H54 (cell line): Measurements from ENCODE around the gene SLC11A1.

Experiments used
- DNase-seq: peaks from one replicate; pipeline ENCODE4 v3.0.0; 2011; ENCODE audit warnings: low spot score, mixed read lengths; ENCODE audit not compliant: insufficient read length
- FAIRE-seq: peaks from 3 replicates; lab custom pipeline; 2011; peaks lifted over from hg19 to GRCh38; lab: Jason Lieb, UNC
- POLR2A ChIP-seq: IDR thresholded peaks from 2 replicates; pipeline ENCODE4 v1.6.1; 2011; ENCODE audit warnings: low read depth, mild to moderate bottlenecking, low read length

Gene SLC11A1

GRCh38 chr2:218395090-218395444 lies 13.0 kb downstream of the SLC11A1 start:
- DNase-seq (no peak), FAIRE-seq (no peak)
- no peak for TF ChIP-seq POLR2A

DNA sequence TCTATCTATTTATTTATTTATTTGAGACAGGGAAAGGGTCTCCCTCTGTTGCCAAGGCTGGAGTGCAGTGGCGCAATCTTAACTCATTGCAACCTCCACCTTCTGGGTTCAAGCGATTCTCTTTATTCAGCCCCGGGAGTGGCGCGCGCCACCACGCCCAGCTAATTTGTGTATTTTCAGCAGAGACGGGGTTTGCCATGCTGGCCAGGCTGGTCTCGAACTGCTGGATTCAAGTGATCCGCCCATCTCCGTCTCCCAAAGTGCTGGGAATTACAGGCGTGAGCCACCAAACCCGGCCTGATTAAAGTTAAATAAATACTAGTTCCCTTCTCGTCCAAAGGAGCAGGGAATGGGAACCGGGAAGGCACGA lies 13.4 kb downstream of the SLC11A1 start:
- FAIRE-seq = no peak
- no peak for TF ChIP-seq POLR2A
- DNase-seq = no peak

DNA sequence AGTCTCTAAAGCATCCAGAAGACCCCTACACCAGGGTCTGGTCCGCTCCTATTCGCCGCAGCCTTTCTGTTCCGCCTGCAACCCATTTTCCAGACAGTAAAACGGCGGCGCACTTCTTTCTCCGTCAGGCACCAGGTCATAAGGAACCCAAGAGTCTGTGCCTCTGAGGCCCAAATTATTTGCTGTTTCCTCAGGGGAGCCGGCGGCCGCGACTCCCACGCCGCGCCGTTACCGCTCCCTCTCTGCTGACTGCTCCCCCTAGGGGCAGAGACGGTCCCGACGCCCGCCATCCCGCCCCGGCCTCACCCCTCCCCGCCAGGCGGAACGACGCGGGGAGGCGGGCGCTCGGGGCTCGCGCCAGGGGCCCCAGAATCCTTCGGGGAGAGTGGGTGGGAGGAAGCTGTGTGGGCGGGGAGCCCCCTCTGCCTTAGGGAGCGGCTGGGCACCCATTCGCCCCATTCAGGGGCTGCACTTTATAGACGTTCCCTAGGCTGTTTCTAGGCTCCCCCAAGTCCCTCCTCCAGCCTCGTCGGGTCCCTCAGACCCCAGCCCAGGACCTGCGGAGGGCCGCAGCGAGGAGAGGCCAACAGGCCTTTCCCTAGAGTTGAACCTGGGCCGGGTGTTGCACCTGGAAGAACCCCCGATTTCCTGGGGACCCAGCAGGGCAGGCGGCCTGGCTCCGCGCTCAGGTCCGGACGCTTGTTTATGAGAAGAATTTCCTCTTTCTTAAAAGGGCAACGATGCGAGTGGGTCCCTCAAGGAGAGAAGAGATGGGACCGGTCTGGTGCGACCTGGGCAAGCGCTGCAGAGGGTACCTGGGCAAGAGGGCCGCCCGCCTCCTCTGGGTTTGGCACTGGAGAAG lies 14.0 kb downstream of the SLC11A1 start:
- DNase-seq = peak; percentile 89
- TF ChIP-seq POLR2A = no peak
- peak; percentile 62 for FAIRE-seq

DNA sequence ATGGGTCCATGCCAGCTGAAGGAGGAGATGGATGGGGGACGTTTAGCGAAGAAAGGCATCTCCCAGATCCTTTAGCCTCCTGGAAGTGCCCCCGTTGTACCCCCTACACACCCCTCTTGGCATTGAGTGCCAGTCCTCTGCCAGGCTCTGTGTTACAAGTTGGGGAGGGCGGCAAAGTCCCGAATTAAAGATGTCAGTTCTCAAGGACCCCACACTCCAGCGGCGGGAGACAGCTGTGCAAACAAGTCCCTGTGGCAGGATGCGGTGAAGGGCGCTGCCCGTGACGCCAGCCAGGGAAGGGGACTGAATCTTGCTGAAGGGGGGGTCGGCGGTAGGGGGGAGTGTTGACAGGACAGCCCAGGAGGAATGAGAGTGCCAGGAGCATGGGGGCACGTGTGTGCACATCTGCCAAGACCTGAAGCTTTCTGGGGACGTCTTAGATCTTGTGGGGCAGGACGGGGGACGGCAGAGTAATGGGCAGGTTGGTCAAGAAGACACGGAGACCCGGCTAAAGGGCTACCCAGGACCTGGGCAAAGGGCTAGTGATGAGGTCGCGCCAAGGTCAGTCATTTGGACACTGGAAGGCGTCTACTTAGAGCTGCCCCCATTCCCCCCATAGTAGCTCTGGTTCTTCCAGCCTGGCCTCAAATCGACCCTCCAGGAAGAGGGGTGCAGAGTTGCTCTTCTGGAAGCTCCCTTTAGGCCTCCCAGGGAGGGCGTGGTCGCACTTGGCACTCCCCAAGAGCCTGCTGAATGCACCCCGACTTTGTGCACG lies 14.8 kb downstream of the SLC11A1 start:
- FAIRE-seq = no peak
- DNase-seq = peak; percentile 81

DNA sequence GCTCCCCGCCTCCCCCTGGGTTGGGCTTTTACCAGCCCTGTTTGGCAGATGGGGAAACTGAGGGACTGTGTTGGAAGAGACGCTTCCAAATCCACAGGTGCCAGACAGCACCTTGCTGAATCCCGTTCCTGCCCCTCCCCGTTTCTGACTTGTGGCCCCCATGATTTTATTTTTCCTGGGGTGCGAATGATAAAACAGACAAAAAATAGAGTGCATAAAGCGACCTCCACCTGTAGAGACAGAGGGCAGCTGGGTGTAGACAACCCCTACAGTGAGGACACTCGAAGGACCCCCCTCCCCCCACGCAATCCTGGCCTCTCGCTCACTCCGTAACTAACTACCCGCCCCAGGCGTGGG lies 15.4 kb downstream of the SLC11A1 start:
- FAIRE-seq (no peak), DNase-seq (no peak)
- TF ChIP-seq POLR2A = no peak

More for the DNA sequence above, 14.8 kb downstream of the SLC11A1 start:
- peak; percentile 37; the same call in 1 of the 2 replicates for TF ChIP-seq POLR2A

- peak; percentile 76 for DNase-seq
- TF ChIP-seq POLR2A = no peak
- no peak for FAIRE-seq
Observed at GRCh38 chr2:218397820-218398436, 15.9 kb downstream of the SLC11A1 start.

DNA sequence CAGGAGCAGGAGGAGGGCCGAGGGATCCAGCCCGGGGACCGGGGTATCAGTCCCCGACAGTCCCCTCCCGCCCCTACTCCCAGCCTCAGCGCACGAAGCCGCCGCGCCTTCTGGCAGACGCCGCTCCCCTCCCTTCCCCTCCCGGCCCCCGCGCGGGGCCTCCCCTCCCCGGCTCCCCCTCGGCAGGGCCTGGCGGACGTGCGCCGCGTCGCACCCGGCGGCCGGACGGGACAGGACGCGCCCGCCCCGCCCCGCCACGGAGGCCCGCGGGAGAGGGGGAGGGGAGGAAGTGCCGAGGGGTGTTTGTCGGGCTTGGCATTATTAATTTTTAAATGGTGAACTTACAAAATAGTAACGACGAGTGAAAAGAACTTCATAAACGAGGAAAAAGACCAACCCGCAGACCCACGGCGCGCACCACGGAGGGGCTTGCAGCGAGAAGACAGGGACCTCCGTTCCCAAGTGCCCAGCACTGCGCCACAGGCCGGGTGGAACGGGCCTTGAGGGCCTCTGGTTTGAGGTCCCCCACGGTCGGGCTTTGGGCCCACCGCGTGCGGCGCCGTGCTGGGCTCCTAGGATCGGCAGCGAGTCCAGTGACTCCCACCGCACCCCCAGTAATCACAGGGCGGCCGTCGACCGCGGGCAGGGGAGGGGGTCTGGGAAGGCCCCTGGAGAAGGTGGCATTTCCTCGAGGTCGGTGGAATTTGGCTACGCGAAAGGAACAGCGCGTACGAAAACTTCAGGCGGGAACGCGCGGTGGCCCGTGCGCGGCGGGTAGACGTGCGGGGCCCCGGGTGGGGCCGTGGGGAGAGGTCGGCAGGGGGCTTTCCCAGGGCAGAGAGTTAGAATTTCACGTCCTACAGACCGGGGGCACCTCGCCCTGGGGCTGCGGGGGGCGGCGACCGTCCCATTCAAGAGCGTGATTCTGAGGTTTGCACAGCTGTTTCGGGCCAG lies 16.6 kb downstream of the SLC11A1 start:
- no peak for TF ChIP-seq POLR2A
- no peak for DNase-seq
- FAIRE-seq = no peak

DNA sequence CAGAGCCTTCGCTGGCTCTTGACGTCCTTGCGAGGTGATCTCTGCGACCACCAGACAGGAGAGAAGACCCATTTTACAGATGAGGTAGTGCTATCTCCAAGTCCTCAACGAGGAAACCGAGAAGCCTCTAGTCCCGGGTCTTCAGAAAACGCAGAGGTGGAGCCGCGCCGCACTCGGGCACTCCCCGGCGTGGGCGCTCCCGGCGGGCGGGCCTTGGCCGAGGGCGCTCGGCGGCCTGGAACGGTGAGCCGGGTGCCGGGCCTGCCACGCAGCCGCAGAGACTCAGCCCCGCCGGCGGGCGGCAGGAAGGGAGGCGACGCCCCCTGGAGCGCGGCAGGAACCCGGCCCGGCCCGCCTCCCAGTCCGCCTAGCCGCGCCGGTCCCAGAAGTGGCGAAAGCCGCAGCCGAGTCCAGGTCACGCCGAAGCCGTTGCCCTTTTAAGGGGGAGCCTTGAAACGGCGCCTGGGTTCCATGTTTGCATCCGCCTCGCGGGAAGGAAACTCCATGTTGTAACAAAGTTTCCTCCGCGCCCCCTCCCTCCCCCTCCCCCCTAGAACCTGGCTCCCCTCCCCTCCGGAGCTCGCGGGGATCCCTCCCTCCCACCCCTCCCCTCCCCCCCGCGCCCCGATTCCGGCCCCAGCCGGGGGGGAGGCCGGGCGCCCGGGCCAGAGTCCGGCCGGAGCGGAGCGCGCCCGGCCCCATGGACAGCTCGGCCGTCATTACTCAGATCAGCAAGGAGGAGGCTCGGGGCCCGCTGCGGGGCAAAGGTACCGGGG lies 17.5 kb downstream of the SLC11A1 start, which contains the start of gene CTDSP1:
CTDSP1 (plus strand) TSS at position 478 of the 776 bp plus-strand sequence; CDS start at position 701, 223 bp downstream.
- FAIRE-seq (no peak), DNase-seq (peak; percentile 97)
- peak; percentile 44; the same call in 1 of the 2 replicates for TF ChIP-seq POLR2A

GRCh38 chr2:218400167-218400929 lies 18.3 kb downstream of the SLC11A1 start:
- peak; percentile 11; the same call in 1 of the 2 replicates for TF ChIP-seq POLR2A
- FAIRE-seq = no peak

DNA sequence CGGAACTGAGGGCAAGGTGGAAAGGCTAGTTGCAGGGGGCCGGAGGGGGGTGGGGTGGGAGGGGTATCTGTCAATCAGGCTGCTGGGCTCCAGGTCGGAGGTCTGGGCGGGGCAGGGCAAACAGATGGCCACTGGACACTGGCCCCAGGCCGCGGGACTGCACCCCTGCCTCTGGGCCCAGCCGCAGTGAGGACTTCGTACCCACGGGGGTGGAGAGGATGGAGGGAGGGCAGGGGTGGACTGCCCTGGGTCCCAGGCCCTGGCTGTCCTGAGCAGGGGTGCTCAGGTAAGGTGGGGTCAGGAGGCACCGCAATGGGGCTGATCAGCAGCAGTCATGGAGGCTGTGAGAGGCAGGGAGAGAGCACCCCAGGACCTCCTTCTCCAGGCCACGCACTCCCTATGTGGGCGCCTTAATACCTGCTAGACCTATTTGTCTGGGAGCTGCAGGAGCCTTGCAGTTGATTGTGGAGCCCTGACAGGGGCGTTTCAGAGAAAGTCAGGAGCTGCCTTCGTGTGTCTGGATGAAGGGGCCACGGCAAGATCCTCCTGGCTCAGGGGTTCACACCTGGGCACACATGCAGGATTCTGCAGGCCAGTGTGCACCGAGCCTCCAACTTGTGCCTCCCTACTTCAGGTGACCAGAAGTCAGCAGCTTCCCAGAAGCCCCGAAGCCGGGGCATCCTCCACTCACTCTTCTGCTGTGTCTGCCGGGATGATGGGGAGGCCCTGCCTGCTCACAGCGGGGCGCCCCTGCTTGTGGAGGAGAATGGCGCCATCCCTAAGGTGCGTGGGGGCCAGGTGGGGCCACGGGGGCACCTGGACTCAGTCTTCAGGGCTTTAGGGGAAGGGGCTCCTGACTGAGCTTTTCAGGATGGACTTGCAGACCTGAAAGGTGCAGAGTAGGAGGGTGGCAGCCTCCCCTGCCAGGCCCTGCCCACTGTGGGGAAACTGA lies 19.1 kb downstream of the SLC11A1 start:
- TF ChIP-seq POLR2A = peak; percentile 3; the same call in 1 of the 2 replicates
- no peak for FAIRE-seq
- no peak for DNase-seq

More at GRCh38 chr2:218400167-218400929, 18.3 kb downstream of the SLC11A1 start:
- no peak for DNase-seq
